ENCODE data around the gene LPP. TPM values are rescaled to one million over a fixed set of nuclear protein-coding genes. Genes with fewer than 3 reads are reported as not detected.

LPP gene
- total and polyA plus RNA-seq, 2 of the 13 experiments (the other 11 are each of a cell fraction or from before 2014, with no cell fraction given), result 19.2 to 29.9 TPM

DNA sequence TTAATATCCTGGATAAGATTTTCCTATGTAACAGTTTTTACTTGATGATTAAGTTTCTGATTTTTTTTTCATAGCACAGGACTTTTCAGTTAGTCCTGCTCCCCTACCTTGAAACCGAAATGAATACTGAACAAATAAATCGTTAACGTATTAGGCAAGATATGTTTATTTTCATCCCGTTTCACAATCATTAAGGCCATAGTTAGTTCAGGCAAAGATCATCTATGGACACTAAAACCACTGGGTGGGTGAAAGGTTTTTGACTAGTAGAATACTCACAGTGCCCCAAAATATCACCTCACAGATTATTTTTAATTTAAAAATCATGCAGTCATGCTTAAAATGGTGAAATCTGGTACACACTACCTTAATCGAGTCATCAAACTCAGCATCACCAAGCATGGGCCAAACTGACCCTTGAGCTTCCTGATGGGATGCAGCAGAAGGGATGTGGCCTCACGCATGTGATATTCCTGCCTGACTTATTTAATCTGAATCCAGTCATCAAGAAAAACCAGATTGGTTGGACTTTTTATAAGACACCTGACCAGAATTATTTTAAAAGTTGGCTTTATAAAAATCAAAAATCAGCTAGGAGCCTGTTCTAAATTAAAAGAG, 365.0 kb downstream of the LPP start (continued):
- no peak for TF ChIP-seq PCBP1 (IDR thresholded peaks at IDR 0.05; ENCODE audit: borderline replicate concordance, low read depth, low read length)
- no peak for TF ChIP-seq LBX2 (CRISPR knock-in tag; IDR thresholded peaks at IDR 0.05; ENCODE audit: borderline replicate concordance)
- no peak for TF ChIP-seq ZNF883 (CRISPR knock-in tag; IDR thresholded peaks at IDR 0.05; ENCODE audit: not compliant biosample characterization)
- TF ChIP-seq, protein P1, sequence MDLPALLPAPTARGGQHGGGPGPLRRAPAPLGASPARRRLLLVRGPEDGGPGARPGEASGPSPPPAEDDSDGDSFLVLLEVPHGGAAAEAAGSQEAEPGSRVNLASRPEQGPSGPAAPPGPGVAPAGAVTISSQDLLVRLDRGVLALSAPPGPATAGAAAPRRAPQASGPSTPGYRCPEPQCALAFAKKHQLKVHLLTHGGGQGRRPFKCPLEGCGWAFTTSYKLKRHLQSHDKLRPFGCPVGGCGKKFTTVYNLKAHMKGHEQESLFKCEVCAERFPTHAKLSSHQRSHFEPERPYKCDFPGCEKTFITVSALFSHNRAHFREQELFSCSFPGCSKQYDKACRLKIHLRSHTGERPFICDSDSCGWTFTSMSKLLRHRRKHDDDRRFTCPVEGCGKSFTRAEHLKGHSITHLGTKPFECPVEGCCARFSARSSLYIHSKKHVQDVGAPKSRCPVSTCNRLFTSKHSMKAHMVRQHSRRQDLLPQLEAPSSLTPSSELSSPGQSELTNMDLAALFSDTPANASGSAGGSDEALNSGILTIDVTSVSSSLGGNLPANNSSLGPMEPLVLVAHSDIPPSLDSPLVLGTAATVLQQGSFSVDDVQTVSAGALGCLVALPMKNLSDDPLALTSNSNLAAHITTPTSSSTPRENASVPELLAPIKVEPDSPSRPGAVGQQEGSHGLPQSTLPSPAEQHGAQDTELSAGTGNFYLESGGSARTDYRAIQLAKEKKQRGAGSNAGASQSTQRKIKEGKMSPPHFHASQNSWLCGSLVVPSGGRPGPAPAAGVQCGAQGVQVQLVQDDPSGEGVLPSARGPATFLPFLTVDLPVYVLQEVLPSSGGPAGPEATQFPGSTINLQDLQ (CRISPR knock-in tag; IDR thresholded peaks at IDR 0.05), result no peak
- no peak for TF ChIP-seq HMG20B (CRISPR knock-in tag; conservative IDR thresholded peaks at IDR 0.05)
- TF ChIP-seq NFYB (CRISPR knock-in tag; IDR thresholded peaks at IDR 0.05), result no peak
- TF ChIP-seq ZNF431 (CRISPR knock-in tag; IDR thresholded peaks at IDR 0.05; ENCODE audit: borderline replicate concordance, low read depth), result no peak; the same call in 1 of the 2 replicates
- TF ChIP-seq HOXD1 (CRISPR knock-in tag; IDR thresholded peaks at IDR 0.05), result 0 out of 2 replicates have a peak, but pooled peaks have one; percentile 13
- no peak for TF ChIP-seq MTF1 (CRISPR knock-in tag; IDR thresholded peaks at IDR 0.05)
- TF ChIP-seq ZNF614 (CRISPR knock-in tag; IDR thresholded peaks at IDR 0.05; ENCODE audit: borderline replicate concordance), result no peak
- TF ChIP-seq GPN1 (CRISPR knock-in tag; IDR thresholded peaks at IDR 0.05; ENCODE audit: borderline replicate concordance), result no peak
- no peak for TF ChIP-seq ZNF83 (CRISPR knock-in tag; IDR thresholded peaks at IDR 0.05; ENCODE audit: borderline replicate concordance)
- TF ChIP-seq ZNF576 (CRISPR knock-in tag; IDR thresholded peaks at IDR 0.05), result no peak
- TF ChIP-seq ZHX1 (CRISPR knock-in tag; IDR thresholded peaks at IDR 0.05; ENCODE audit: low read depth), result no peak
- TF ChIP-seq, protein P2, sequence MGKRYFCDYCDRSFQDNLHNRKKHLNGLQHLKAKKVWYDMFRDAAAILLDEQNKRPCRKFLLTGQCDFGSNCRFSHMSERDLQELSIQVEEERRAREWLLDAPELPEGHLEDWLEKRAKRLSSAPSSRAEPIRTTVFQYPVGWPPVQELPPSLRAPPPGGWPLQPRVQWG (CRISPR knock-in tag; IDR thresholded peaks at IDR 0.05; ENCODE audit: borderline replicate concordance, low read depth), result no peak
- no peak for TF ChIP-seq AGO1 (IDR thresholded peaks at IDR 0.05; ENCODE audit: low read depth, low read length, poor library complexity, severe bottlenecking)
- no peak for TF ChIP-seq BATF2 (CRISPR knock-in tag; IDR thresholded peaks at IDR 0.05)
- TF ChIP-seq CEBPG (CRISPR knock-in tag; IDR thresholded peaks at IDR 0.05), result peak; percentile 94
- no peak for TF ChIP-seq SP5 (CRISPR knock-in tag; IDR thresholded peaks at IDR 0.05; ENCODE audit: borderline replicate concordance, low read depth)
- TF ChIP-seq ZNF124 (CRISPR knock-in tag; IDR thresholded peaks at IDR 0.05), result 0 out of 2 replicates have a peak, but pooled peaks have one; percentile 54
- TF ChIP-seq TBL1XR1 (IDR thresholded peaks at IDR 0.05; ENCODE audit: borderline replicate concordance, low read length, partially characterized antibody), result peak; percentile 78
